Natural killer cell (primary cell): ENCODE data around the gene ADGRV1. TPM values are rescaled to one million over a fixed set of nuclear protein-coding genes. Genes with fewer than 3 reads are reported as not detected.

ENCODE experiments used
- ATAC-seq, 3 donors: fragments of 150-1000 bp in 2 of 3; fragments of 200-7000 bp in 1 of 3; cut with Tn5 transposase; 1 replicate in 1 of 3; 2 replicates in 2 of 3; pipeline ENCODE4 v1.10.0; 2021; ENCODE audit warnings: mild to moderate bottlenecking in 2 of 3, moderate library complexity in 2 of 3
- DNase-seq, 2 donors: peaks; one replicate each; pipeline versions ENCODE4 v3.0.0 to v3.0.0-alpha.2; 2013 to 2021; ENCODE audit warnings: mixed read lengths in 1 of 2
- H3K27ac ChIP-seq: one replicate; pipeline ENCODE4 v1.5.1; 2013; ENCODE audit warnings: mild to moderate bottlenecking, low read length
- H3K27me3 ChIP-seq: one replicate; pipeline ENCODE4 v1.6.1; 2013; ENCODE audit warnings: low read length; ENCODE audit not compliant: control insufficient read depth, insufficient read depth
- H3K36me3 ChIP-seq: one replicate; pipeline ENCODE4 v1.6.1; 2013; ENCODE audit warnings: low read length; ENCODE audit not compliant: control insufficient read depth, insufficient read depth
- H3K4me1 ChIP-seq: one replicate; pipeline ENCODE4 v1.6.1; 2013; ENCODE audit warnings: low read length; ENCODE audit not compliant: control insufficient read depth, insufficient read depth
- H3K4me3 ChIP-seq: one replicate; pipeline ENCODE4 v1.5.1; 2013; ENCODE audit warnings: low read length
- H3K9me3 ChIP-seq: one replicate; pipeline ENCODE4 v1.6.1; 2013; ENCODE audit warnings: low read length; ENCODE audit not compliant: control insufficient read depth, insufficient read depth
- H3K27ac Mint-ChIP-seq, 2 donors: one replicate each; pipeline ENCODE4 v1.8.0; 2022; ENCODE audit warnings: mild to moderate bottlenecking in 2 of 2, mixed read lengths in 2 of 2, moderate library complexity in 1 of 2
- H3K27me3 Mint-ChIP-seq, 2 donors: one replicate each; pipeline ENCODE4 v1.8.0; 2022; ENCODE audit warnings: low read depth in 2 of 2, mixed read lengths in 2 of 2
- H3K36me3 Mint-ChIP-seq: one replicate; pipeline ENCODE4 v1.8.0; 2022; ENCODE audit warnings: mixed read lengths
- H3K4me1 Mint-ChIP-seq, 2 donors: one replicate each; pipeline ENCODE4 v1.8.0; 2022; ENCODE audit warnings: mixed read lengths in 2 of 2
- H3K4me3 Mint-ChIP-seq: one replicate; pipeline ENCODE4 v1.8.0; 2022; ENCODE audit warnings: mild to moderate bottlenecking, moderate library complexity, mixed read lengths
- H3K9me3 Mint-ChIP-seq, 2 donors: one replicate each; pipeline ENCODE4 v1.8.0; 2022; ENCODE audit warnings: mixed read lengths in 2 of 2
- CTCF ChIP-seq: fragments of 200-600 bp; IDR thresholded peaks from one replicate; pipeline ENCODE4 v1.8.0; 2022; ENCODE audit warnings: antibody characterized with exemption
- WGBS: methylation state at CpG from one replicate; pipeline ENCODE4 v1.1.7; 2013; ENCODE audit warnings: missing lambda C conversion rate; ENCODE audit not compliant: insufficient coverage; 5-methylcytosine and 5-hydroxymethylcytosine counted together
- intact Hi-C: fragments of 100-400 bp; cut with micrococcal nuclease; formaldehyde crosslinking; loops from one replicate; pipeline ENCODE4 v1.14.2; 2022
- total RNA-seq, 4 donors: library from RNA; stranded (reverse); fragments of 120-200 nt in 1 of 4; gene quantifications; one replicate each; pipeline versions ENCODE4 v1.2.3 to v1.2.4, GENCODE V29; 2013 to 2022

Gene ADGRV1
- total RNA-seq, 3 donors from 2014 or later (not counting 1 experiment from before 2014, with no cell fraction given), result 0.50 to 0.71 TPM; not detected in 1

- Mint-ChIP-seq H3K36me3 (no peaks in the 10 kb centered on the region), H3K27ac (no peak overlapping the region), H3K4me1 (peaks cover 0 to 13% of the 10 kb centered on the region in 2 donors), H3K27me3 (peaks cover 33 to 63% of the 10 kb centered on the region in 2 donors), H3K9me3 (no peaks in the 10 kb centered on the region), H3K4me3 (no peak overlapping the region)
- Histone ChIP-seq H3K4me3 (no peak overlapping the region), H3K27me3 (peaks cover 27% of the 10 kb centered on the region), H3K9me3 (no peaks in the 10 kb centered on the region), H3K36me3 (no peaks in the 10 kb centered on the region), H3K4me1 (peaks cover 5% of the 10 kb centered on the region), H3K27ac (no peak overlapping the region)
- WGBS, result 100% methylated on average over 1 of the region's 2 CpGs
- no peak for DNase-seq
- no peak for TF ChIP-seq CTCF
- no peak for ATAC-seq
- intact Hi-C loops, result no loop called here
These were observed 2.2 kb downstream of the ADGRV1 start for GRCh38 chr5:90560771-90561170.

- DNase-seq (no peak), ATAC-seq (no peak)
- no peak overlapping the region for H3K27ac ChIP-seq
- no peaks in the 10 kb centered on the region for H3K36me3 ChIP-seq
- H3K27ac Mint-ChIP-seq, result no peak overlapping the region
- peaks cover 25% of the 10 kb centered on the region for H3K27me3 ChIP-seq
- H3K4me3 ChIP-seq, result no peak overlapping the region
- TF ChIP-seq CTCF, result no peak
- H3K4me1 Mint-ChIP-seq, result peaks cover 0 to 13% of the 10 kb centered on the region in 2 donors
- H3K9me3 ChIP-seq, result no peaks in the 10 kb centered on the region
- no peak overlapping the region for H3K4me3 Mint-ChIP-seq
- intact Hi-C loops, result no loop called here
- no CpG with 5 or more reads among the region's 1 CpG for WGBS
- H3K4me1 ChIP-seq, result peaks cover 5% of the 10 kb centered on the region
- H3K27me3 Mint-ChIP-seq, result peaks cover 28 to 64% of the 10 kb centered on the region in 2 donors
- no peaks in the 10 kb centered on the region for H3K9me3 Mint-ChIP-seq
- H3K36me3 Mint-ChIP-seq, result no peaks in the 10 kb centered on the region
These were observed 3.2 kb downstream of the ADGRV1 start for GRCh38 chr5:90561766-90562165.

- Histone ChIP-seq H3K4me1 (peaks cover 5% of the 10 kb centered on the region), H3K4me3 (no peak overlapping the region), H3K36me3 (no peaks in the 10 kb centered on the region), H3K27ac (no peak overlapping the region), H3K27me3 (peaks cover 22% of the 10 kb centered on the region), H3K9me3 (no peaks in the 10 kb centered on the region)
- H3K9me3 Mint-ChIP-seq, result no peaks in the 10 kb centered on the region
- no peaks in the 10 kb centered on the region for H3K36me3 Mint-ChIP-seq
- WGBS, result 91% methylated on average over 5 of the region's 5 CpGs
- DNase-seq, result no peak
- H3K4me1 Mint-ChIP-seq, result peaks cover 0 to 13% of the 10 kb centered on the region in 2 donors
- no peak for ATAC-seq
- H3K27me3 Mint-ChIP-seq, result peaks cover 27 to 65% of the 10 kb centered on the region in 2 donors
- no peak for TF ChIP-seq CTCF
- H3K4me3 Mint-ChIP-seq, result no peak overlapping the region
- no peak overlapping the region for H3K27ac Mint-ChIP-seq
- intact Hi-C loops, result no loop called here
These were observed 3.7 kb downstream of the ADGRV1 start for GRCh38 chr5:90562341-90562740.

GRCh38 chr5:90563108-90563507 is 4.5 kb downstream of the ADGRV1 start:
- H3K9me3 Mint-ChIP-seq, result no peaks in the 10 kb centered on the region
- no peak for DNase-seq
- no peak for TF ChIP-seq CTCF
- H3K36me3 Mint-ChIP-seq, result no peaks in the 10 kb centered on the region
- Histone ChIP-seq H3K36me3 (no peaks in the 10 kb centered on the region), H3K9me3 (no peaks in the 10 kb centered on the region), H3K4me3 (no peak overlapping the region), H3K27me3 (peaks cover 15% of the 10 kb centered on the region), H3K4me1 (peaks cover 5% of the 10 kb centered on the region), H3K27ac (no peak overlapping the region)
- no peak overlapping the region for H3K4me3 Mint-ChIP-seq
- intact Hi-C loops, result no loop called here
- ATAC-seq, result no peak
- H3K4me1 Mint-ChIP-seq, result peaks cover 0 to 12% of the 10 kb centered on the region in 2 donors
- peaks cover 22 to 65% of the 10 kb centered on the region in 2 donors for H3K27me3 Mint-ChIP-seq
- 89% methylated on average over 1 of the region's 1 CpG for WGBS
- H3K27ac Mint-ChIP-seq, result no peak overlapping the region
